HG03558 (cell line): Measurements from ENCODE around the gene TNFRSF18.

ENCODE experiments used
- ATAC-seq: cut with Tn5 transposase; IDR thresholded peaks from one replicate; pipeline ENCODE4 v1.9.1; 2021; ENCODE audit warnings: moderate number of reproducible peaks; ENCODE audit not compliant: unreplicated experiment; ENCODE audit errors: extremely low read depth

The TNFRSF18 gene

DNA sequence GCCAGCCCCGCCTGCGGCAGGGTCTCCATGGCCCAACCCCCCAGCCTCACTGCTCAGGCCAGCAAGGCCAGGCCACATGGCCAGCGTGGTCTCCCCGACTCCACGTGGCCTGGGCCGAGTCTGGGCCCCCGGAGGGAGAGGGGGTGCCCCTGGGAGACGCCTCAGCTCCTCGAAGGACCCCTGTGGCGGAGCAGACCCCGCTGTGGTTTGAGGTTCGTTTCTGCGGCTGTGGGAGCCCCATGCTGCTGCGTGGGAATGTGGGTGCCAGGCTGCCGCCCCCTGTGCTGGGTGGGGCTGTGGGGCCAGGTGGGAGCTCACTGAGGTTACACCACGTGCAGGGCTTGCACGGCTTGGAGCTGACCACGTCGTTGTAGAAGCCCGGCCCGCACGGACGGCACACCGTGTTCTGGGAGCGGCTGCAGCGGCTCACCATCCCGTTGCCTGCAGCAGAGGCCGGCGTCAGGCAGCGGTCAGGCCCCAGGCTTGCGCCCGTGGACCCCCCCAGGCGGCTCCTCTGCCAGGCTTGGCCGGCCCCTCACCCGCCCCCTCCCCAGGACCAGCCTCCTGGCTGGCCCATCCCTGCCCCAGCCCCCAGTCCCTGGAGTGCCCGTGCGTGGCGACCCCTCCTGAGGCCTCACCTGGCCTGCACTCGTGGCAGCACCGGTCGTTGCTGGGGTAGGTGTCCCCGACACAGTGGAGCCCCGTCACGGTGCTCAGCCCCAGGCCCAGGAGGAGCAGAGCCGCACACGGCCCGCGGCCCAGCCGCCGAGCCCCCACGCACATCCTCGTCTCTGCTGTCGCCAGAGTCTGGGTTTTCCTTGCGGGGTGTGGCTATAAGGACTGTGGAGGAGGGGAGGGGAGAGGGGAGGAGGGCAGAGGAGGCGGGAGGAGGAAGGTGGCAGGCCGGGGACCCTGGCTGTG lies 7.2 kb upstream of the TNFRSF18 start, which contains the start of gene TNFRSF4:
TNFRSF4 (minus strand) TSS at position 809 of the 921 bp plus-strand sequence; CDS start at position 783, 26 bp downstream.
- no peak for ATAC-seq

DNA sequence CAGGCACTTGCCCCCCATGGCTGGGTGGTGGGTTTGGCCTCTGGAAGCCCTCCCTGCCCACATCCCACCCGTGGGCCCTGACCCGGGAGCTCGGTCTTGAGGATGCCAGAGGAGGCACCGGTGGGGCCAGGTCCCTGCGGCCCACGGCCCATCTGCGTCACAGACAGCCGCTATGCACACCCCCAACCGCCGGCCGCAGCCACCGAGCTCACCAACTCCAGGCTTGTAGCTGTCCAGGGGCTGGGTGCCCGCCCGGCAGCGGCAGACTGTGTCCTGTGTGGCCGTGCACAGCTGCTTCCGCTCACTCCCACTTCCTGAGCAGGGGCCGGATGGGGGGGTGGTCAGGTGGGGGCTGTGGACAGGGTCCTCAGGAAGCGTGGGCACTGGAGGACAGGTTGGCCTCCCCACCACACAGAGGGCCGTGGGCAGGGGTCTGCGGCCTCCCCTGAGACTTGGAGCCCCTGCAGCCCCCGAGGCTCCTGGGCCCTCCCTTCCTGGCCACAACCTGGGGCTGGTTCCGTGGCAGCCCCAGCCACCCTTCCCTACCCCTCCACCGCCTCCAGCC lies 6.5 kb upstream of the TNFRSF18 start:
- ATAC-seq, result no peak

DNA sequence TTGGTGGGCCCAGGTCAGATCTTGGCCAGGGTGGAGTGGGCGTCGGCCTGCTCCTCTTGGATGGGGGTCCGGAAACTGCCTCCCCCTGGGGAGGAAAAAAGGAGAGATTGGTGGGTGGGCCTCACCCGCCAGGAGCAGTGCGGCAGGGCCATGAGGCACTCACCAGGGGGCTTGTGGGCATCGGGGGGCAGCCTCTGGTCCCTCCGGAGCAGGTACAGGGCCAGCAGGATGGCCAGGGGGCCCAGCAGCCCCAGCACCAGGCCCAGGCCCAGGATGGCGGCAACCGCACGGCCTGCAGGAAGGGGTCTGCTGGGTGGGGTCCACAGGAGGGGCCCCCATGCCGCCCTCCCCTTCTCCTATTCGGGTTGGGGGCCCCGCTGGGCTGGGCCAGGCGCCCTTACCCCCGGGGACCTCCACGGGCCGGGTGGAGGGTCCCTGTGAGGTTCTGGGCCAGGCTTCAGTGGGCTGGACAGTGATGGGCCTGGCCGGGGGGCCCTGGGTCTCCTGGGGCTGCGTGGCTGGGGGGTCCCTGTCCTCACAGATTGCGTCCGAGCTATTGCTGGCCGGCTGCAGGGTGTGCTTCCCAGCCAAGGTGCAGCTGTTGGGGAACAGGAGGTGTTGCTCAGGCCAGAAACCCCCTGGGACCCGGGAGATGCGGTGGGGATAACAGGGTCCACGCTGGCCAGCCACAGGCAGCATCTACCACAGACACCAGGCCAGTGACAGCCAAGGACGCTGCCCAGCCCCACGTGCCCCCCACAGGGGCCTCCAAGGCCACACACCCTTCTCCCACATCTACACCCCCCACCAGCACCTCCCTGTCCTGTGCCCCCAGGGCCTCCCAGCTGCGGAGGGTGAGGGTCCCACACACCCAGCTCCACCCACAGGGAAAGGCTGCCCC lies 5.4 kb upstream of the TNFRSF18 start:
- ATAC-seq, result no peak

DNA sequence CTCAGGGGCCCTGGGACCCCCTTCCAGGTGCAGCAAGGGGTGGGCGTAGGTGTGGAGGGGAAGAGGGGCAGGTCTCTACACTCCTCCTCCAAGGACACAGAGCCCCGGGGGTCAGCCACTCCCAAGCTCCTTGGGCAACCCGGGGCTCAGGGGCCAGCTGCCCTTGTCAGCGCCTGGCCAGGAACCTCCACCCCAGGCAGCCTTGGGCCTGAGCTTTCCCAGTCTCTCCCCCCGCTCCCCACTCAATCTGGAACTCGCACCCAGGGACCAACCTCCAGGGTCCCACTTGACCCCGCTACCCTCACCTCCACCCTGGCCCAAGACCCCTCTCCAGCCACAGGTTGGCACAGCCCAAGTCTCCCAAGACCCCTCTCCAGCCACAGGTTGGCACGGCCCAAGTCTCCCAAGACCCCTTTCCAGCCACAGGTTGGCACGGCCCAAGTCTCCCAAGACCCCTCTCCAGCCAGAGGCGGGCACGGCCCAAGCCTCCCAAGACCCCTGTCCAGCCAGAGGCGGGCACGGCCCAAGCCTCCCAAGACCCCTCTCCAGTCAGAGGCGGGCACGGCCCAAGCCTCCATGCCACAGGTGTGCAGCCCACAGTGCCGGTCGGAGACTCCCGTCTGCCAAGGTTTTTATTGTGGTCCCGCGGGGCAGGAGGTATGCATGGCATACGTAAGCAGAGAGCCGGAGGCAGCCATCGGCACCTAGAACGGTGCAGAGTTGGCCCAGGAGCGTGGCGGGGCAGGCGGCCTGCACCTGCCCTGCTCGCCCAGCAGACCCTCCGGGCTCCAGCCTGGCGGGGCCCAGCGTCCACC lies 4.5 kb upstream of the TNFRSF18 start:
- no peak for ATAC-seq

DNA sequence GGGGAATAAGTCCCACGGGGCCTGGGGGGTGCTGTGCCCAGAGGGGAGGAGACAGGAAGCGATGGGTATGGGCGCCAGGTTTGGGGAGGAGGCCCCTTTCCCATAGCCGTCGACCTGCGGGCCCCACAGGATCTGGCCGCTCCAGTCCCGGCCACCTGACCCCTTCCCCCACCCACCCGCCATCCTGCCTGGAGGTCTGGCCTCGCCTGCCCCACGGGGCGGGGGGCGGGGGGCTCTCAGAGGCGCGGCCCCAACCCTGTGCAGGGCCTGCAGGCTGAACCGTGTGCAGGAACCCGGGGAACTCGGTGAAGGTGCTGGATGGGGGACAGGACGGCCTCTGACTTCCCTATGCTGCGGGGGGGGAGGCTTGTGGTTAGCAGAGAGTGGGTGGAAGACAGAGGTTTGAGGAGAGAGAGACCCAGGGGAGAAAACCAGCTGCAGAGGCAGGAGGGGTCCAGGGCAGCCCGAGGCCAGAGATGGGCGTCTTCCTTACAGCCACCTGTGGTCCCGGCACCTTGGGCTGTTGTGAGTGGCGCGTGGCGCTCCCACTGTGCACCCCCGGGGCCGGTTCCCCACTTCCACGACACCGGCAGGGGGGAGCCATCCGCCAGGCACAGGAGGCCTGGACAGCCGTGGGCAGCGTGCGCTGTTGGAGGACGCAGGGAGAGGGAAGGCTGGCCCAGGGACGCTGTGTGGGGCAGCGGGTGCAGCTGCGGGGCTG lies 2.5 kb upstream of the TNFRSF18 start:
- ATAC-seq, result no peak

DNA sequence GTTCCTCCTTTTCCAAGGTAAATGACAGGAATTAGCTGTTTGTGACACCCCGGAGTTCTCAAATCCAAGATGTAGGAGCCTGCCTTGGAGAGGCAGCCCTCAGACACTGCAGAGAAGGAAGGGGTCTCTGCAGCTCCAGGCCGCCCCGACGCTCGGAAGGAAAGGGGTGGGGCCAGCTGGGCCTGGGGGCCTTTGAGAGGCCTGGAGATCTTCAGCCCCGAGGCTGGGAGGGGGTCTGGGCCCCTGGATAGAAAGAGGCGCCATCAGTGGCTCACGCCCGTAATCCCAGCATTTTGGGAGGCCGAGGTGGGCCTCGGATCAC lies 1.1 kb upstream of the TNFRSF18 start:
- no peak for ATAC-seq

DNA sequence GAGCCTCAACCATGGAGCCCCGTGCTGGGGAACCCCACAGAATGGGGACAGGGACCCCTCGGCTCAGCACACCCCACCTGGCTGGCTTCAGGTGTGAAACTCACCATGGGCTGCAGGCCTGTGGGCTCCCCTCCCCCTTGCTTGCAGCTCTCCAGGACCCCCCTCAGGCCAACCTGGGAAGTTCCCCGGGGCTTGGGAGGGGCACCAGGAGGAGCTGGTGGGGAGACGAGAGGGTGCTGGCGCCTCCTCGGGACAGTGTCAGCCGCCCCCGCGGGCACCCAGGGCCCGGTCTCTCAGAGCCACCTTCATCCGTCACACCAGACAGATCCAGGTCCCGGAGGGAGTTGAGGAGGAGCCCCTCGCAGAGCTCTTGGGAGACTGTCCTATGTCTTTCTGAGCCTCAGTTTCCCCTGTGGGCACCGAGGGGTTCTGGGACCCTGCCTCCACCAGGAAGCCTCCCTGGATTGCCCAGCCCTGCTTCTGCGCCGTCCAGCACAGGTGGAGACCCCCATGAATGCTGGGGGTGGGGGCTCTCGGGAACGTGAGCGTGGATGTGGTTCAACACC lies 657 bp upstream of the TNFRSF18 start:
- ATAC-seq, result no peak

DNA sequence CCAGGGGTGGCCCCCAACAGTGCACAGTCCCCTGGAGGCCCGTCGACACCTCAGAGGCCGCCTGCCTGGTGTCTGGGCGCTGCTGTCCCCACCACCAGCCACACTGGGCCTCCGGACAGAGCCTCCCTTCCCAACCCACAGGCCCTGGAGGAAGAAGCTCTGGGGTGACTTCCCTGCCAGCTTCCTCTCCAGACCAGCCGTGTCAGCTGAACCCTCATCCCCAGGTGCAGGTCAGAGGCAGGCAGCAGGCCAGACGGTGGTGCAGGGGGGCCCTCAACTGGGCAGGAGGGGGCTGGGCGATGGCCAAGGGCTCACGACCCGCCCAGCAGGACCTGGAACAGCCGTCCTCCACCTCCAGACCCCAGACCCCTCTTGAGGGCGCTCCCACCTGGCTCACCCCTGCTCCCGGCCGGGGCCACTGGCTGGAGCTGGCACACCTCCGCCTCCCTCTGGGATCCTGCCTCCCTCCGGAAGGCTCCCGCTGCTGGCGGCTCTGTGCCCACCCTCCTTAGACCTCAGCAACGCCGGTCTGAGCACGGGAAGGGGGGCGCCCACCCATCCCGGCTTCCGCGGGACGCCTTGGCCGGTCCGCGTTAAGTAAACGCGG lies 520 bp downstream of the TNFRSF18 start:
- ATAC-seq, result no peak

DNA sequence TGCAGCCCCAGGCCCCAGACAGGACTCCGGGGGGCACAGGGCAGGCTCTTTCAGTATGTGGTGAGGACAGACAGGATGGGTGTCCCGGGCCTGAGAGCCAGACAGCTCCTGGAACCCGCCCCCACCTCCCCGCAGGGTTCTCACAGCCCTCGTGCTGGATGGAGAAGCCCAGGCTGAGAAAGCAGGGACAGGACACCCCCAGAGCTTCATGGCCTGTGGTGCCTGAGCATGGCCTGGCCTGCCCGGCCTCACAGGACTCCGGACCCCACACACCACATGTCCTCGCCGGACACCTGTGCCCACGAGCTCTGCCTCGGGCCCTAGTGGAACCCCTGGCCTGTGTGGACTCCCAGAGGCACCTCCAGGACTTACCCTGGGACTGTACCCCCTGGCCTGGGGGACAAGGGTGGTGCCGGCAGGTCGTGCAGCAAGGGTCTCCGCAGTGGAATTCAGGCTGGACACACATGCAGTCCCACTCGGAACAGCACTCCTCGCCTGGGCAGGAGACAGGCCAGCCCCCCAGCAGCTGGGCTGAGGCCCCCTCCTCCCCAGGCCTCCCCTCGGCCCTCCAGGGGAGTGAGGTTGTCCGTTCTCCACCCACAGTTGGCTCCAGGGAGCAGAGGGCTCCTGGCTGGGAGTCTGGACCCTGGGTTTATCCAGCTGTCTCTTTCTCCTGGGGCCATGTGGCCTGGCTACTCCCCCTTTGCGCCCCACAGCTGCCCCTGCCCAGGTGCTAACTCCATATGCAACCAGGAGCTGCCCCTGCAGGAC lies 1.2 kb downstream of the TNFRSF18 start:
- ATAC-seq, result no peak

DNA sequence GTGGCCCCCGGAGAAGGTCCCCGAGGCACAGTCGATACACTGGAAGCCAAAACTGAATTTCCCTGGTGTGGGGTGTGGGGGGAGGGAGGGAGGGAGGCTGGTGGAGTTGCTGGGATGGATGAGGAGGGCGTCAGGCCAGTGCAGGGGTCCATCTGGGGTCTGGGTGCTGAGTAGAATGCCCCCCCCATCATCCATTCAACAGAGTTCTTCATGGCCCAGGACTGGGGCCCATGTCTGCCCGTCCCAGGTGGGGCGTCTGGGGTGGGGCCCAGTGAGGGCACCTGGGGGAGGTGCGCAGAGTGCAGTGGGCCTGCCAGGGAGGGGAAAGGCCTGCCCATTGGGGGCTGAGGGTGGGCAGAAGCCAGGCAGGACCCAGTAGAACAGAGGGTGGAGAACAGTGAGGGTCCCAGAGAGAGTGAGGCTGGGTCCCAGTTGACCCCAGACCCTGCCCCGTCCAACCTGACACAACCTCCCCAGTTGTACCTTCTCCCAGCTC lies 1.9 kb downstream of the TNFRSF18 start:
- no peak for ATAC-seq

DNA sequence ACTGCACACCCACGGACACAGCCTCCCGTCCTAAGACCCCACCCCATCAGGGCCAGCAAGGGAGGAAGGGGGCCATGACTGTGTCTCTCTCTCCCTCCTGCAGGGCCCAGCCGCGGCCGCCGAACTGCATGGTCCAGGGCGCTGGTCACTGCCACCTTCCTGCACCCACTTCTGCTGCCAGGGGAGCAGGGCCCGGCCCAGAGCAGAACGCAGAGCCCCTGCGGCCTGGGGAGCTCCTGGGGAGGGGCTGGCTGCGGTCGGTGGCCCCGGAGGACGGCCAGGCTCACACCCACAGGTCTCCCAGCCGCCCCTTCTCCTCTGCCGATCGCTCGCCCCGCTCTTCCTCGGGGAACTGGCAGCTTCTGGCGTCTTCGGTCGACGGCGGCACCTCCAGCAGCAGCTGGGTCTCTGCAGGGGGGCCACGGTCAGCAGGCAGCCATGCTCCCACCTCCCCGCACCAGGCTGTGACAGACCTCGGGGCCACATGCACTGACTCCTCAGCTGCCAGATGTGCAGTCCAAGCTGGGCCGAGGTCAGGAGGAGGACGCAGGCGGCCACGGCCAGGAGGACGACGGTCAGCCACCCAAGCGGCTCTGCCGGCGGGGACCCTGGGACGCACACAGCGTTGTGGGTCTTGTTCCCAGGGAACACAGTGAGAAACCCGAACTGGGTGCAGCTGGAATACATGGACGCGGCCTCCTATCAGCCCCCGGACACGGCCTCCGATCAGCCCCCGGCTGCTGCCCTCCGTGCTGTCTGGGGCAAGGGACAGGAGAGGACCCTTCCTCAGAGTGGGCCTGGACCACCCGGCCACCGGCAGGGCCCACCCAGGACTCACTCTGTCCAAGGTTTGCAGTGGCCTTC lies 2.6 kb downstream of the TNFRSF18 start:
- ATAC-seq, result no peak

DNA sequence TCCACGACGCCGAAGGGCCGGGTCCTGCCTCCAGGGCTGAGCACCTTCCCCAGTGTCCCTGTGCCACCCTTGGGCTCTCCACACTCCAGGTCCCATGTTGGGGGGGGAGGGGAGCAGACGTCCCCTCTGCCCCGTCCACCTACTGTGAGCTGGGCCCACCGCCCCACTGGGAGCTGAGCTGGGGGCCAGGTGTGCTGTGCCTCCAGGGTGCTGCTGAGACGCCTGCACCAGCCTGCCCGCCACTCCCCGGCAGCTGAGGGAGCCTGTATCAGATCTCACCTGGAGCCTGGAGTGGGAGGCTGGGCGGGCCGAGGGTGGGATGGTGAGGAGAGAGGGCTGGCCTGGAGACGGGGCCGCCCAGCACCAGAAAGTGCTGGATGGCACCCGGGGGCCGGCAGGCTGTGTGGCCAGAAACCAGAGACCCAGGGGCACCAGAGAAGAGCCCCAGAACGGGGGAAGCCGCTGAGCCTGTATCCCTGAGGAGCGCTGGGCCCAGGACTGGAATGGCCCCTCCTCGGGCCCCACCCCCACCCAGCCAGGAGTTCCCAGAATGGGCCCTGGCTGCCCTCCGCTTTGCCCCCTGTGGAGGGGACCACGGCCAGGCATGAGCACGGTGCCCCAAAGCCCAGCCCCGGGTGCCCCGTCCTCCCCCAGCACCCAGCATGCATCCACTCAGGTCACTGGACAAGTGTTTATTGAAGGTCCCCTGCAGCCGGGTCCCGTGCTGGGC lies 3.4 kb downstream of the TNFRSF18 start:
- no peak for ATAC-seq

DNA sequence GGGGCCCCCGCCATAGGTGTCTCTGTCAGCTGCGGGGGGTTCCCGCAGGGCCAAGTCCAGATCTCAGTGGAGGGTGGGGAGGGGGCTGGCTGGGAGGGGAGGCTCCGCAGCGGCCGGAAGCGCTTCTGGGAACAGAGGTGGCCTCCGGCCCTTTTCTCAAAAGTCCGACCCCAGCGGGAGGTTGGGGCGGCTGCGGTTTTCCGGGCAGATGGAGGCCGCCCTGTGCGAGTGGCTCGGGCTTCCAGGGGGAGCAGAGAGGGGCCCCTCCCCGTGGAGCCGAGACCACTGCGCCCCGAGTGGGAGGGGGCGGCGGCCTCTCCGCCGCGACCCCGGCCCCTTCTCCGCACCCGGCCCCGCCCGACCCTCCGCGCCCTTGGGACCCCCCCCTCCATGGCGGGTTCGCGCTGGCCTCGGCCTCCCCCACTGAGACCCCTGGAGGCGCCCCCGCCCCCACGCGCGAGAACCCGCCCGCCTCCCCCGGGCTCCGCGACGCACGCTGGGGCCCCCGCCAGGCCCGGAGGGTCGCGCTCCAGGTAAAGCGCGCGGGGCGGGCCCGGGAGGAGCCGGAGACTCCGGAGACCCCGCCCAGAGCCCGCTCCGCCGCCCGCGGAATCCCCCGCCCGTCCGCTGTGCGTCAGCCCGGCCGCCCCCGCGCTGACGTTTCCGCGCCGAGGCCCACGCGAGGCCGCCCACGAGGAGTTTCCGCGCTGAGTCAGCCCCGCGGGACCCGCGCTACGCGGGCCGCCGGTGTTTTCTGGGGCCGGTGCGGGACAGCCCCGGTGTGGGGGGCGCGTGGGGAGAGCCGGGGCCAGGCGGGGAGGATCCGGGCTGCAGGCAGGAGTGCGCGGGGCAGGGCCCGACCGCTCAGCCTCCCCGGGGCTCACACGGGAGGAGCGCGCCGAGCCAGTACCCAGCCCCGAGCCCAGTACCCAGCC lies 5.2 kb downstream of the TNFRSF18 start:
- no peak for ATAC-seq

DNA sequence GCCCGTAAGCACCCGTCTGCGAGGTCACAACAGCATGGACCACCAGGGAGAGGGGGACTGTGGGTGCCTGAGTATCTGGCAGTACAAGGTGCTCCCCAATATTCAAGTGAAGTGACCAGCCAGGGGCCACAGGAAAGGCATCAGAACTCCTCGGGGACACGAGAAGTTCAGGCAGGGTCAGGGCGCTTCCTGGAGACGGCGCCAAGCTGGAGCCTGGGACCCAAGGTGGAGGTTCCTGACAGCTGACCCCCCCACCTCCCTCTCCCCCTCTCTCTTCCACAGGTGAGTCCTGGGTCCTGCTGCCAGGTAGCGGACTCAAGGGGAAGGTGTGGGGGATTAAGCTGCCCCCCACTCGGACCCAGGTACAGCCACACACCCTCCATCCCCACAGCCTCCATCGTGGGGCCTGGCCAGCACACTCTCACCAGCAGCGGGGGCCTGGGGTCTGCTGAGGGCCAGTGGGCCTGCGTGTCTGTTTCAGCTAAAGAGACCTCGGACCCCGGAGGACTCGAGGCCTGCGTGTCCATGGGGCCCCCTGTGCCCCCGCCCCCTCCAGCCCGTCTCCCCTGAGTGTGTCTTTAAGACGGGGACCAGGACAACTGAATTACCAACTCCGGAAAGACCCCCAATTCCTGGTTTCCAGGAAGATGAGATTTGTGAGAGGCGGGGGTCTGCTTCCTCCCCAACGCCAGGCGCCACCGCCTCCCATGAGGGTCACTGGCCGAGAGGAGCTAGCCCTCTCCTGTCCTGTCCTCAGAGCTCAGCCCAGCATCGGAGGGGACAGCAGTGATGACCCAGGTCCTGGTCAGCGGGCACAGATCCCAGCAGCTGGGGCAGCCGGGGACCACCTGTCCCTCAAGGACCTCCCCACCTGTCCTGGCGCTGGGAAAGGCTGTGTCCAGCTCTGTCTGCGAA lies 6.2 kb downstream of the TNFRSF18 start:
- no peak for ATAC-seq
